Brain microvascular endothelial cell (primary cell): ENCODE data around the gene TSEN34.

Experiments
- DNase-seq: peaks from one replicate; pipeline ENCODE4 v3.0.0-alpha.2; 2020
- H3K27ac ChIP-seq: fragments of 250-450 bp; sonication (Bioruptor Pico); 2 replicates; pipeline ENCODE4 v1.5.1; 2020; ENCODE audit warnings: mild to moderate bottlenecking, moderate library complexity
- H3K27me3 ChIP-seq: fragments of 250-450 bp; sonication (Bioruptor Pico); replicated peaks from 2 replicates; pipeline ENCODE4 v1.5.1; 2020; ENCODE audit warnings: mild to moderate bottlenecking
- H3K36me3 ChIP-seq: fragments of 250-450 bp; sonication (Bioruptor Pico); replicated peaks from 2 replicates; pipeline ENCODE4 v1.5.1; 2020; ENCODE audit warnings: mild to moderate bottlenecking
- H3K4me3 ChIP-seq: 2 replicates; pipeline ENCODE4 v1.5.1; 2011; ENCODE audit warnings: low read depth, mild to moderate bottlenecking, control low read depth, low read length, moderate library complexity
- in situ Hi-C: cut with HindIII; loops from 2 replicates; pipeline ENCODE4 v1.10.0; 2017; ENCODE audit warnings: low sequenced_read_pairs, low pct_ligation_motif_present
- TF ChIP-seq, protein P1 (sequence below): IDR thresholded peaks from 2 replicates; pipeline ENCODE4 v1.5.1; 2011; ENCODE audit warnings: low read depth, mild to moderate bottlenecking, moderate library complexity, low read length, control low read depth, inconsistent platforms; ENCODE audit errors: missing control alignments

TSEN34 gene

GRCh38 chr19:54158812-54159351, 32.2 kb upstream of the TSEN34 start:
- DNase-seq = no peak

GRCh38 chr19:54159352-54160181, 31.5 kb upstream of the TSEN34 start, which contains the start of gene LENG1:
Gene LENG1, minus strand, starts transcription at chr19:54159721. Its CDS starts 26 bp downstream, at chr19:54159695.
- TF ChIP-seq, protein P1, sequence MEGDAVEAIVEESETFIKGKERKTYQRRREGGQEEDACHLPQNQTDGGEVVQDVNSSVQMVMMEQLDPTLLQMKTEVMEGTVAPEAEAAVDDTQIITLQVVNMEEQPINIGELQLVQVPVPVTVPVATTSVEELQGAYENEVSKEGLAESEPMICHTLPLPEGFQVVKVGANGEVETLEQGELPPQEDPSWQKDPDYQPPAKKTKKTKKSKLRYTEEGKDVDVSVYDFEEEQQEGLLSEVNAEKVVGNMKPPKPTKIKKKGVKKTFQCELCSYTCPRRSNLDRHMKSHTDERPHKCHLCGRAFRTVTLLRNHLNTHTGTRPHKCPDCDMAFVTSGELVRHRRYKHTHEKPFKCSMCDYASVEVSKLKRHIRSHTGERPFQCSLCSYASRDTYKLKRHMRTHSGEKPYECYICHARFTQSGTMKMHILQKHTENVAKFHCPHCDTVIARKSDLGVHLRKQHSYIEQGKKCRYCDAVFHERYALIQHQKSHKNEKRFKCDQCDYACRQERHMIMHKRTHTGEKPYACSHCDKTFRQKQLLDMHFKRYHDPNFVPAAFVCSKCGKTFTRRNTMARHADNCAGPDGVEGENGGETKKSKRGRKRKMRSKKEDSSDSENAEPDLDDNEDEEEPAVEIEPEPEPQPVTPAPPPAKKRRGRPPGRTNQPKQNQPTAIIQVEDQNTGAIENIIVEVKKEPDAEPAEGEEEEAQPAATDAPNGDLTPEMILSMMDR = peak; percentile 41
- DNase-seq = peak; percentile 100
- peak within 1 kb of the TSS; percentile 98 for H3K27ac ChIP-seq
- H3K27me3 ChIP-seq = no peaks in the 10 kb centered on the region
- peaks cover 29% of the 10 kb centered on the region for H3K36me3 ChIP-seq
- in situ Hi-C loops = no loop called here
- peak within 1 kb of the TSS; percentile 86 for H3K4me3 ChIP-seq

More at GRCh38 chr19:54158812-54159351, 32.2 kb upstream of the TSEN34 start:
- H3K27ac ChIP-seq = peak overlapping the region; percentile 98
- TF ChIP-seq, protein P1 = no peak
- in situ Hi-C loops = no loop called here
- H3K27me3 ChIP-seq = no peaks in the 10 kb centered on the region
- H3K4me3 ChIP-seq = peak overlapping the region; percentile 86
- peaks cover 33% of the 10 kb centered on the region for H3K36me3 ChIP-seq

GRCh38 chr19:54160182-54160811, 30.8 kb upstream of the TSEN34 start:
- TF ChIP-seq, protein P1 = no peak
- DNase-seq = no peak
- Histone ChIP-seq H3K4me3 (peak overlapping the region; percentile 71), H3K36me3 (peaks cover 22% of the 10 kb centered on the region), H3K27ac (peak overlapping the region; percentile 81), H3K27me3 (no peaks in the 10 kb centered on the region)
- in situ Hi-C loops = no loop called here

DNA sequence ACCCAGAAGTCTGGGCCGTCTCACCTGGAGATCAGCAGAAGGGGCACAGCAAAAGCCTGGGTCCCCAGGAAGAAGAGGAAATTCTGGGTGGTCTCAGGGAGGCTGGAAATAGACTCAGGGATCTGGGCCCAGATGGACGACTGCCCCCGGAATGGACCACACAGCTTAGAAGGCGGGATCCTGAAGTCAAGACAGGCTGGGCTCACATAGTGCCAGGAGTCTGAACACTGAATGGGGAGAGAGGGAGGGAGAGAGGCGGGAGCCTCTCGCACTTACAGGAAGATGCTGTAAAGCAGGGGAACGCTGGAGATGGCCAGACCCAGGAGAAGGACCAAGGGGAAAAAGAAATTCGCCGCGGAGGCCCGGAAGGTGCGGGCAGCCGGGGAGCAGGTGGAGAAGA, 30.3 kb upstream of the TSEN34 start:
- Histone ChIP-seq H3K27ac (peak overlapping the region; percentile 81), H3K4me3 (peak overlapping the region; percentile 71)
- in situ Hi-C loops = no loop called here

GRCh38 chr19:54162241-54162805, 28.8 kb upstream of the TSEN34 start:
- in situ Hi-C loops = no loop called here
- DNase-seq = peak; percentile 51
- Histone ChIP-seq H3K27ac (no peak overlapping the region), H3K27me3 (no peaks in the 10 kb centered on the region), H3K4me3 (peak overlapping the region; percentile 43), H3K36me3 (peaks cover 3% of the 10 kb centered on the region)
- TF ChIP-seq, protein P1 = no peak

More for the DNA sequence above, 30.3 kb upstream of the TSEN34 start:
- TF ChIP-seq, protein P1 = no peak
- Histone ChIP-seq H3K36me3 (peaks cover 18% of the 10 kb centered on the region), H3K27me3 (no peaks in the 10 kb centered on the region)
- DNase-seq = no peak
